Astrocyte (in vitro differentiated cells and primary cell): ENCODE measurements around the gene RAD52.

ENCODE experiments used
- EZH2 ChIP-seq: IDR thresholded peaks from 2 replicates; pipeline ENCODE4 v1.6.1; 2012; ENCODE audit warnings: mild to moderate bottlenecking, low read length, inconsistent platforms; ENCODE audit not compliant: insufficient read depth
- TF ChIP-seq, protein P1 (sequence below): IDR thresholded peaks from 2 replicates; pipeline ENCODE4 v1.5.1; 2011; ENCODE audit warnings: low read depth, mild to moderate bottlenecking, inconsistent platforms, low read length, moderate library complexity; ENCODE audit not compliant: insufficient read depth

- TF ChIP-seq, protein P1, sequence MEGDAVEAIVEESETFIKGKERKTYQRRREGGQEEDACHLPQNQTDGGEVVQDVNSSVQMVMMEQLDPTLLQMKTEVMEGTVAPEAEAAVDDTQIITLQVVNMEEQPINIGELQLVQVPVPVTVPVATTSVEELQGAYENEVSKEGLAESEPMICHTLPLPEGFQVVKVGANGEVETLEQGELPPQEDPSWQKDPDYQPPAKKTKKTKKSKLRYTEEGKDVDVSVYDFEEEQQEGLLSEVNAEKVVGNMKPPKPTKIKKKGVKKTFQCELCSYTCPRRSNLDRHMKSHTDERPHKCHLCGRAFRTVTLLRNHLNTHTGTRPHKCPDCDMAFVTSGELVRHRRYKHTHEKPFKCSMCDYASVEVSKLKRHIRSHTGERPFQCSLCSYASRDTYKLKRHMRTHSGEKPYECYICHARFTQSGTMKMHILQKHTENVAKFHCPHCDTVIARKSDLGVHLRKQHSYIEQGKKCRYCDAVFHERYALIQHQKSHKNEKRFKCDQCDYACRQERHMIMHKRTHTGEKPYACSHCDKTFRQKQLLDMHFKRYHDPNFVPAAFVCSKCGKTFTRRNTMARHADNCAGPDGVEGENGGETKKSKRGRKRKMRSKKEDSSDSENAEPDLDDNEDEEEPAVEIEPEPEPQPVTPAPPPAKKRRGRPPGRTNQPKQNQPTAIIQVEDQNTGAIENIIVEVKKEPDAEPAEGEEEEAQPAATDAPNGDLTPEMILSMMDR = no peak
- TF ChIP-seq EZH2 = no peak
Observed at GRCh38 chr12:867905-868304, 81.6 kb downstream of the RAD52 start.
